Thoracic aorta (tissue), 2 donors: ENCODE measurements around the gene SAG. TPM values are rescaled to one million over a fixed set of nuclear protein-coding genes. Genes with fewer than 3 reads are reported as not detected.
"Not testable (repeated sequence)": the region's sequence is repeated elsewhere in the genome, so short reads cannot be mapped to it uniquely, and the experiment has no call there.

Experiments
- ATAC-seq: fragments of 150-250 bp; one replicate; pipeline ENCODE4 v1.8.0; 2017; ENCODE audit warnings: low read depth; ENCODE audit not compliant: insufficient number of reproducible peaks, low FRiP score
- DNase-seq: peaks from one replicate; pipeline ENCODE4 v3.0.0-alpha.2; 2020; ENCODE audit warnings: low spot score
- H3K27ac ChIP-seq, 2 donors: fragments of 200-600 bp; sonication (generic); 1 replicate in 1 of 2; 2 replicates in 1 of 2; pipeline ENCODE4 v1.5.1; 2016; ENCODE audit warnings: mild to moderate bottlenecking in 2 of 2, moderate library complexity in 2 of 2
- H3K27me3 ChIP-seq: fragments of 200-600 bp; sonication (generic); replicated peaks from 2 replicates; pipeline ENCODE4 v1.6.0; 2016; ENCODE audit warnings: mild to moderate bottlenecking; ENCODE audit not compliant: insufficient read depth
- H3K36me3 ChIP-seq: fragments of 200-600 bp; sonication (generic); one replicate; pipeline ENCODE4 v1.5.1; 2016
- H3K4me1 ChIP-seq, 2 donors: fragments of 200-600 bp; sonication (generic); 1 replicate in 1 of 2; 2 replicates in 1 of 2; pipeline versions ENCODE4 v1.5.1 to v1.6.0; 2016; ENCODE audit warnings: low read depth in 2 of 2, mild to moderate bottlenecking in 1 of 2; ENCODE audit not compliant: control insufficient read depth in 1 of 2
- H3K4me3 ChIP-seq: fragments of 200-600 bp; sonication (generic); 2 replicates; pipeline ENCODE4 v1.5.1; 2016; ENCODE audit warnings: mild to moderate bottlenecking
- H3K9me3 ChIP-seq: fragments of 200-600 bp; sonication (generic); 2 replicates; pipeline ENCODE4 v1.5.1; 2016
- total RNA-seq, 2 donors: library from RNA; depleted of rRNA; stranded (reverse); fragments of >200 nt; gene quantifications; one replicate each; pipeline versions ENCODE4 v1.1.0 to v1.2.3, GENCODE V29; 2016
- TF ChIP-seq, protein P1 (sequence below): fragments of 200-600 bp; sonication (generic); IDR thresholded peaks from one replicate; pipeline ENCODE4 v1.5.1; 2019; ENCODE audit warnings: antibody characterized with exemption

The SAG gene
- total RNA-seq, 2 donors from 2014 or later, result not detected

DNA sequence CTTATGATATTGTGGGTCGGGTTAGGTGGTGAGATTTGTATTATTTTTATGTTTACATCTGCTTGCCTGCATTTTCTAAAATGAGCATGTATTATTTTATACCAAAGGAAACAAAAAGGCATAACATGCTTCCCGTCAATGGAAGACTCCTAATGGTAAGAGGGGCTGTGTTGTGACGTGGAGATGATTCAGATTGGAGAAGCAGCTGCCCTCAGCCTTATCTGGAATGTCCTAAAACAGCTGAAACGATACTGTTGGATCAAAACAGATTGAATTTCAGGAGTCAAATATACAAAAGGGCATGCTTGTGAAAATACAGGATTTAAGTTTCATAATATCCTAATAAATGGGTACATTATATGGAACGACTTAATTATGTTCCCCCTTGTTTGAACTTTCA is 65.7 kb downstream of the SAG start:
- no peaks in the 10 kb centered on the region for H3K27me3 ChIP-seq
- no peaks in the 10 kb centered on the region for H3K36me3 ChIP-seq
- H3K4me3 ChIP-seq, result no peak overlapping the region
- TF ChIP-seq, protein P1, sequence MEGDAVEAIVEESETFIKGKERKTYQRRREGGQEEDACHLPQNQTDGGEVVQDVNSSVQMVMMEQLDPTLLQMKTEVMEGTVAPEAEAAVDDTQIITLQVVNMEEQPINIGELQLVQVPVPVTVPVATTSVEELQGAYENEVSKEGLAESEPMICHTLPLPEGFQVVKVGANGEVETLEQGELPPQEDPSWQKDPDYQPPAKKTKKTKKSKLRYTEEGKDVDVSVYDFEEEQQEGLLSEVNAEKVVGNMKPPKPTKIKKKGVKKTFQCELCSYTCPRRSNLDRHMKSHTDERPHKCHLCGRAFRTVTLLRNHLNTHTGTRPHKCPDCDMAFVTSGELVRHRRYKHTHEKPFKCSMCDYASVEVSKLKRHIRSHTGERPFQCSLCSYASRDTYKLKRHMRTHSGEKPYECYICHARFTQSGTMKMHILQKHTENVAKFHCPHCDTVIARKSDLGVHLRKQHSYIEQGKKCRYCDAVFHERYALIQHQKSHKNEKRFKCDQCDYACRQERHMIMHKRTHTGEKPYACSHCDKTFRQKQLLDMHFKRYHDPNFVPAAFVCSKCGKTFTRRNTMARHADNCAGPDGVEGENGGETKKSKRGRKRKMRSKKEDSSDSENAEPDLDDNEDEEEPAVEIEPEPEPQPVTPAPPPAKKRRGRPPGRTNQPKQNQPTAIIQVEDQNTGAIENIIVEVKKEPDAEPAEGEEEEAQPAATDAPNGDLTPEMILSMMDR, result no peak
- ATAC-seq (no peak), DNase-seq (no peak)
- peaks cover 8 to 20% of the 10 kb centered on the region in 2 donors for H3K4me1 ChIP-seq
- H3K9me3 ChIP-seq, result no peaks in the 10 kb centered on the region
- no peak overlapping the region for H3K27ac ChIP-seq

DNA sequence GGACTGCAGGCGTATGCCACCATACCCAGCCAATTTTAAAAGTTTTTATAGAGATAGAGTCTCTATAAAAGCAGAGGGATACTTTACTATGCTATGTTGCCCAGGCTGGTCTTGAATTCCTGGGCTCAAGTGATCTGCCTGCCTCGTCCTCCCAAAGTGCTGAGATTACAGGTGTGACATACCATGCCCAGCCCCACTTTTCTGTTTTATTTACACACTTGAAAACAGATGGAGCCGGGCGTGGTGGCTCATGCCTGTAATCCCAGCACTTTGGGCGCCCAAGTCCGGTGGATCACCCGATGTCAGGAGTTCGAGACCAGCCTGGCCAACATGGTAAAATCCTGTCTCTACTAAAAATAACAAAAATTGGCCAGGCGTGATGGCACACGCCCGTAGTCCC is 67.2 kb downstream of the SAG start:
- not testable (repeated sequence) for H3K4me3 ChIP-seq, H3K27me3 ChIP-seq, DNase-seq, H3K9me3 ChIP-seq, H3K4me1 ChIP-seq, ATAC-seq, H3K27ac ChIP-seq, H3K36me3 ChIP-seq

DNA sequence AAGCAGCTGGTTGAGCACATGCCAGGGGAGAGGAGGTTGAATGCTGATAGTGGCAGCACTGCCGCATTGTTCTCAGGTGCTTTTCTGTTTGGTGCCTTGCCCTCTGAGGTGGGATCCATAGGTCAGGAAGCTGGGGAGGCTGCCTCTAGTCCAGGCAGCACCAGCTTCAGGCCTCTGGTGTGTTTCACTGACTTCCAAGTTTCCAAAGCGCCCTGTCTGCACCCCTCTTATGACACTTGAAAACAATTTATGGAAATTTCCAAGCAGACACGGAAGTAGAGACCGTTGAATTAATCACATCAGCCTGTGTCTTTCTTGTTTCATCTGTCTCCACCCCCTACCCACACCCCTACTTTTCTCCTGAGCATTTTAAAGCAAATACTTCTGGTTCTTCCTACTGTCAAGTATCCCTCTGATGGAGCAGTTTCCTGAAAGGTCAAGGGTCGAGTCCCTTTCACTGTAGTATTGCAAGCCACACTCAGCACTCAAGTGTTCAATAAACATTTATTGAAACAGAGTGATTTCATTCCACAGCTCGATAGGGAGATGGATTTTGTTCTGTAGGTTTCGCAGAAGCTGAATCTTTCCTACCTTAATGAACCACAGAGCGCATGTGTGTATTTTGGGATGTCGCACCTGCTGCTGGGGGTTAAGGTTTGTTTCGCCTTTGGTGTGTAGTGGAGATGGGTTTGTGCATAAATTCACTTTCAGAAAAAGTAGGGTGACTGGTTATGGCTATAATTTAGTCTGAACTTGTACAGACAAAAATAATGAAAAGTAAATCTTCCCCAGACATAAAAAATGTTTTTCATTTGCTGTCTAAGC is 68.1 kb downstream of the SAG start:
- no peaks in the 10 kb centered on the region for H3K27me3 ChIP-seq
- no peaks in the 10 kb centered on the region for H3K9me3 ChIP-seq
- DNase-seq, result no peak
- TF ChIP-seq, protein P1, result no peak
- no peak overlapping the region for H3K4me3 ChIP-seq
- no peak for ATAC-seq
- H3K4me1 ChIP-seq, result peaks cover 0 to 4% of the 10 kb centered on the region in 2 donors
- H3K36me3 ChIP-seq, result no peaks in the 10 kb centered on the region
- H3K27ac ChIP-seq, result no peak overlapping the region

DNA sequence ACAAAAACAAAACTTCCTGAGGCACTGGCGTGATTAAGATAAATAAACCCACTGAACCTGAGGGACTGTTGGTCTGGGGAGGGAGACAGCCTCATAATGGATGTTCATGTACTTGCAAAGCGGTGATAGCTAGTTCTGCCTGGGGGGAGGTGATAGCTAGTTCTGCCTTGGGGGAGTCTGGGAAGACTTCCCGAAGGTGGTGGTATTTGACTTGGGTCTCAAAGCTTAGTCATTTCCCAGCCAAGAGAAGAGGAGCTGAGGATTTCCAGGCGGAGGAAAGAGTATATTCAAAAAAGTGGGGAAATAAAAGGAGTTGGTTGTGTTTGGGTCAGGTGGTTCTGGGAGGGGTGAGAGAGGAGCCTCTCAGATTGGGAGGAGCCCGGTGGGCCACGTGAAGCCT is 71.4 kb downstream of the SAG start:
- DNase-seq, result no peak
- H3K27ac ChIP-seq, result no peak overlapping the region
- H3K4me3 ChIP-seq, result no peak overlapping the region
- H3K4me1 ChIP-seq, result no peaks in the 10 kb centered on the region
- no peaks in the 10 kb centered on the region for H3K27me3 ChIP-seq
- no peaks in the 10 kb centered on the region for H3K36me3 ChIP-seq
- no peaks in the 10 kb centered on the region for H3K9me3 ChIP-seq
- TF ChIP-seq, protein P1, result no peak
- ATAC-seq, result no peak

DNA sequence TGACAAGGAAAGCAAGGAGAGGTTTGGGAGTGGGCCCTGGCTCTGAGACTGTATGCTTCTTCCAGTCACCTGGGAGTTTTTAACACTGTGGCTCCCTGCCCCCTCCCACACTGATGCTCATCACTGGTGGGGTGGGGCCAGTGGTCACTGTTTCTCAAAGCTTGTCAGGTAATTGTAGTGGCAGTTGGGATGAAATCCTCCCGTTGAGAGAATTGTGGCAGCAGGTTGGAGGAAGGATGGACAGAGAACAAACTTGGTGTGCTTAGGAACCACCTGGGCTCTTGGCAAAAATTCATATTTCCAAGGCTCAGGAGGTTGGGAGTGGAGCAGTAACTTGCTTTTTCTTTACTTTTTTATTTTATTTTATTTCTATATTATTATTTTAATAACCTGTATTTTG is 71.8 kb downstream of the SAG start:
- Histone ChIP-seq H3K4me3 (no peak overlapping the region), H3K36me3 (no peaks in the 10 kb centered on the region), H3K27me3 (no peaks in the 10 kb centered on the region), H3K27ac (no peak overlapping the region), H3K4me1 (no peaks in the 10 kb centered on the region), H3K9me3 (no peaks in the 10 kb centered on the region)
- DNase-seq, result no peak
- TF ChIP-seq, protein P1, result no peak
- ATAC-seq, result no peak
